Measurements from ENCODE around the gene IGSF10. TPM values are rescaled to one million over a fixed set of nuclear protein-coding genes. Genes with fewer than 3 reads are reported as not detected.

IGSF10 gene
- total and polyA plus RNA-seq, 5 donors from 2014 or later: 0.07 TPM; not detected in 4

Other genes starting within 250 kb of the IGSF10 start
- 0.84 TPM for gene P2RY14, start 182.5 kb downstream of the IGSF10 start, total RNA-seq
- gene P2RY14, start 182.5 kb downstream of the IGSF10 start, polyA plus RNA-seq: 1 to 10 TPM in 1 of 4 donors, under 1 TPM in 2, not detected in 1; 0.28 to 1.2 (median 0.98) TPM
- gene GPR87, start 144.2 kb downstream of the IGSF10 start, total RNA-seq: not detected
- not detected for gene GPR87, start 144.2 kb downstream of the IGSF10 start, polyA plus RNA-seq
- not detected for gene P2RY13, start 131.5 kb downstream of the IGSF10 start, total RNA-seq
- gene P2RY13, start 131.5 kb downstream of the IGSF10 start, polyA plus RNA-seq: under 1 TPM in 1 of 4 donors, not detected in 3; 0.13 TPM
- gene P2RY12, start 76.3 kb downstream of the IGSF10 start, total RNA-seq: 1.9 TPM
- gene P2RY12, start 76.3 kb downstream of the IGSF10 start, polyA plus RNA-seq: not detected

Measured in CD4-positive, CD25-positive, alpha-beta regulatory T cell (primary cell).